ENCODE measurements around the gene CTRB1.

Gene CTRB1

DNA sequence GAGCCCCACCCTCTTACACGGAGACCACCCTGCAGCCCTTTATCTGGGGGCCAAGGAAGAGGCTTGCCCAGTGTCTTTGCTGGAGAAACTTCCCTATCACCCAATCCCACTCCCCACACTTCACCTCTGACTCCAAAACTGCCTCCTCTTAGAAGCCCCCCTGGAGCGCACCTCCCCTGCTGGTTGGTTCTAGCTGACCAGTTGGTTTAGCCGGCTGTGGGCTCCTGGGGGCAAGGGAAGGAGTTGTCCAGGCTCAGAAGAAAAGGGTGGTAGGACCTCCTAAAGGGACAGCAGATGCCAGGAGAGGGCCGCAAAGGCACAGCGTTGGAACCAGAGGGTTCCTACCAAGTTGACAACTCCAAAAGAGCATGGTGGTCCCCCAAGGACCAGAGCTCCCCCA, 30.7 kb downstream of the CTRB1 start:
- peak overlapping the region; percentile 88 for H3K4me3 ChIP-seq
- peak overlapping the region; percentile 94 to 98 for H3K27ac ChIP-seq
- no peak for TF ChIP-seq CTCF (IDR thresholded peaks at IDR 0.05)

GRCh38 chr16:75250089-75250808, 31.5 kb downstream of the CTRB1 start:
- TF ChIP-seq CTCF (IDR thresholded peaks at IDR 0.05): no peak
- DNase-seq (ENCODE audit: low spot score): no peak

More for the DNA sequence above, 30.7 kb downstream of the CTRB1 start:
- no peak for DNase-seq (ENCODE audit: low spot score)

GRCh38 chr16:75250809-75251279, 32.1 kb downstream of the CTRB1 start:
- TF ChIP-seq CTCF (IDR thresholded peaks at IDR 0.05): no peak
- peak overlapping the region; percentile 88 for H3K4me3 ChIP-seq
- no peak for DNase-seq (ENCODE audit: low spot score)

More at GRCh38 chr16:75250089-75250808, 31.5 kb downstream of the CTRB1 start:
- Histone ChIP-seq H3K27ac (peak overlapping the region; percentile 94 to 98), H3K4me3 (peak overlapping the region; percentile 88)

GRCh38 chr16:75251280-75252048, 32.7 kb downstream of the CTRB1 start, which contains the start of gene BCAR1:
Gene BCAR1, minus strand, starts transcription at chr16:75251624. Its CDS starts 142 bp downstream, at chr16:75251482.
- DNase-seq (ENCODE audit: low spot score): peak; percentile 94
- no peak for TF ChIP-seq CTCF (IDR thresholded peaks at IDR 0.05)
- Histone ChIP-seq H3K27ac (peak within 1 kb of the TSS; percentile 94 to 98), H3K4me3 (peak within 1 kb of the TSS; percentile 88)

More at GRCh38 chr16:75250809-75251279, 32.1 kb downstream of the CTRB1 start:
- peak overlapping the region; percentile 94 to 98 for H3K27ac ChIP-seq

- TF ChIP-seq CTCF (IDR thresholded peaks at IDR 0.05): no peak
- H3K27ac ChIP-seq: peak overlapping the region; percentile 94 to 98
- peak overlapping the region; percentile 88 for H3K4me3 ChIP-seq
- DNase-seq (ENCODE audit: low spot score): no peak
Measured at GRCh38 chr16:75252049-75252864, 33.5 kb downstream of the CTRB1 start.

All from coronary artery (tissue), 2 donors.